Endothelial cell of umbilical vein (primary cell): Measurements from ENCODE around the gene HOXB7. TPM values are rescaled to one million over a fixed set of nuclear protein-coding genes. Genes with fewer than 3 reads are reported as not detected.

Experiments
- BruUV-seq: library from RNA; stranded (reverse); fragments of 400-500 nt; replicated peaks from 2 replicates; lab custom pipeline; 2021; lab: Mats Ljungman, UMichigan
- CTCF ChIA-PET: fragments of 300-600, 350-600 bp; sonication (Branson Sonifier 250); formaldehyde crosslinking; loops from one replicate; lab custom pipeline; 2021; ENCODE audit warnings: antibody characterized with exemption, inconsistent platforms; lab: Charles Lee
- POLR2A ChIA-PET: fragments of 300-600, 350-600 bp; sonication (Branson Sonifier 250); formaldehyde crosslinking; loops from one replicate; lab custom pipeline; 2021; ENCODE audit warnings: antibody characterized with exemption, inconsistent platforms; lab: Charles Lee
- DNase-seq: peaks from one replicate; pipeline ENCODE4 v3.0.0-alpha.2; 2011; ENCODE audit warnings: low read depth, low spot score
- FAIRE-seq: peaks from 2 replicates; lab custom pipeline; 2011; peaks lifted over from hg19 to GRCh38; lab: Jason Lieb, UNC
- H2AFZ ChIP-seq: 2 replicates; pipeline ENCODE4 v1.6.0; 2012; ENCODE audit warnings: low read depth, low read length, control low read depth, inconsistent platforms
- H3K27ac ChIP-seq: 2 replicates; pipeline ENCODE4 v1.5.1; 2011; ENCODE audit warnings: low read depth, mild to moderate bottlenecking, control low read depth, low read length, moderate library complexity; ENCODE audit not compliant: insufficient read depth
- H3K27me3 ChIP-seq, 2 experiments: 2 replicates each; pipeline versions ENCODE4 v1.6.0 to v1.6.1; 2011; ENCODE audit warnings: low read length in 2 of 2, mixed read lengths in 1 of 2; ENCODE audit not compliant: control insufficient read depth in 2 of 2, insufficient read depth in 2 of 2
- H3K36me3 ChIP-seq, 2 experiments: 2 replicates in 1 of 2; 3 replicates in 1 of 2; pipeline ENCODE4 v1.5.1; 2011; ENCODE audit warnings: low read length in 2 of 2, mild to moderate bottlenecking in 1 of 2, moderate library complexity in 1 of 2; ENCODE audit not compliant: control insufficient read depth in 2 of 2, insufficient read depth in 2 of 2; ENCODE audit errors: extremely low read depth in 1 of 2
- H3K4me1 ChIP-seq: 3 replicates; pipeline ENCODE4 v1.5.1; 2011; ENCODE audit warnings: mild to moderate bottlenecking, low read length; ENCODE audit not compliant: control insufficient read depth, insufficient read depth; ENCODE audit errors: extremely low read depth
- H3K4me2 ChIP-seq: 2 replicates; pipeline ENCODE4 v1.6.1; 2011; ENCODE audit warnings: low read length, control low read depth, mixed read lengths; ENCODE audit not compliant: insufficient read depth
- H3K4me3 ChIP-seq, 3 experiments: fragments of 200-600 bp in 1 of 3; sonication (generic), shearing (Covaris generic) in 1 of 3; replicated peaks in 1 of 3; 2 replicates each; pipeline ENCODE4 v1.5.1; 2011 to 2016; ENCODE audit warnings: control low read depth in 3 of 3, low read length in 3 of 3, mild to moderate bottlenecking in 2 of 3, inconsistent platforms in 1 of 3, low read depth in 1 of 3, moderate library complexity in 1 of 3; ENCODE audit not compliant: insufficient read depth in 1 of 3
- H3K79me2 ChIP-seq: 2 replicates; pipeline ENCODE4 v1.6.0; 2012; ENCODE audit warnings: low read length, inconsistent platforms; ENCODE audit not compliant: control insufficient read depth, insufficient read depth
- H3K9ac ChIP-seq: replicated peaks from 2 replicates; pipeline ENCODE3; 2011; ENCODE audit warnings: low read length, control low read depth; ENCODE audit not compliant: insufficient read depth; ENCODE audit errors: extremely low read depth
- H3K9me1 ChIP-seq: replicated peaks from 3 replicates; pipeline ENCODE4 v1.6.0; 2011; ENCODE audit warnings: mild to moderate bottlenecking, low read length; ENCODE audit not compliant: control insufficient read depth, insufficient read depth; ENCODE audit errors: extremely low read depth
- H3K9me3 ChIP-seq: replicated peaks from 2 replicates; pipeline ENCODE4 v1.5.1; 2012; ENCODE audit warnings: low read length, inconsistent platforms; ENCODE audit not compliant: control insufficient read depth, insufficient read depth
- H4K20me1 ChIP-seq: replicated peaks from 2 replicates; pipeline ENCODE3; 2011; ENCODE audit warnings: mild to moderate bottlenecking, low read length; ENCODE audit not compliant: control insufficient read depth, insufficient read depth; ENCODE audit errors: extremely low read depth
- EZH2 ChIP-seq: IDR thresholded peaks from 2 replicates; pipeline ENCODE4 v1.6.1; 2012; ENCODE audit warnings: borderline replicate concordance, low read depth, mild to moderate bottlenecking, moderate library complexity, low read length, inconsistent platforms; ENCODE audit not compliant: severe bottlenecking
- GATA2 ChIP-seq: IDR thresholded peaks from 2 replicates; pipeline ENCODE4 v1.7.0; 2011; ENCODE audit warnings: low read depth, mild to moderate bottlenecking, moderate library complexity, mixed read lengths, low read length; ENCODE audit not compliant: insufficient read length, insufficient read depth
- JUN ChIP-seq: IDR thresholded peaks from 2 replicates; pipeline ENCODE4 v1.6.1; 2011; ENCODE audit warnings: borderline replicate concordance, low read depth; ENCODE audit not compliant: insufficient read length, insufficient read depth
- MYC ChIP-seq: IDR thresholded peaks from one replicate; pipeline ENCODE4 v1.6.1; 2011; ENCODE audit warnings: mild to moderate bottlenecking, low read depth, low read length
- POLR2AphosphoS5 ChIP-seq: IDR thresholded peaks from 2 replicates; pipeline ENCODE4 v1.6.1; 2012; ENCODE audit warnings: low read depth, mild to moderate bottlenecking, control low read depth, low read length, moderate library complexity; ENCODE audit not compliant: insufficient read depth
- dilution Hi-C: fragments of 300-500 bp; cut with MboI; formaldehyde crosslinking; loops from one replicate; pipeline ENCODE4 v1.15.0; 2019; ENCODE audit warnings: low sequenced_read_pairs; ENCODE audit not compliant: extremely low pct_ligation_motif_present
- intact Hi-C: fragments of 100-400 bp; cut with micrococcal nuclease; formaldehyde crosslinking; loops from one replicate; pipeline ENCODE4 v1.10.0; 2022
- polyA plus RNA-seq, 4 experiments: library from polyadenylated mRNA; depleted of rRNA in 3 of 4; stranded (reverse) in 3 of 4; unstranded in 1 of 4; fragments of >200 nt; gene quantifications; 2 replicates each; pipeline versions ENCODE4 v1.2.1 to v1.2.3, GENCODE V29; 2011 to 2012; ENCODE audit warnings: missing spikeins in 1 of 4
- total RNA-seq: library from RNA; stranded (reverse); gene quantifications from 2 replicates; pipeline ENCODE4 v1.2.3, GENCODE V29; 2021
- TF ChIP-seq, protein P1 (sequence below), 2 donors: IDR thresholded peaks; 1 replicate in 1 of 2; 2 replicates in 1 of 2; pipeline ENCODE4 v1.5.1; 2011; ENCODE audit warnings: low read length in 2 of 2, mild to moderate bottlenecking in 2 of 2, moderate library complexity in 2 of 2, control low read depth in 1 of 2, inconsistent platforms in 1 of 2, low read depth in 1 of 2; ENCODE audit not compliant: insufficient read depth in 1 of 2; ENCODE audit errors: extremely low read depth in 1 of 2
- TF ChIP-seq, protein P2 (sequence below): IDR thresholded peaks from 2 replicates; pipeline ENCODE4 v1.6.1; 2011; ENCODE audit not compliant: insufficient read depth, insufficient read length

HOXB7 gene
- total and polyA plus RNA-seq, 2 donors (not counting 3 experiments of a cell fraction or from before 2014, with no cell fraction given): 23.5 to 24.5 TPM

DNA sequence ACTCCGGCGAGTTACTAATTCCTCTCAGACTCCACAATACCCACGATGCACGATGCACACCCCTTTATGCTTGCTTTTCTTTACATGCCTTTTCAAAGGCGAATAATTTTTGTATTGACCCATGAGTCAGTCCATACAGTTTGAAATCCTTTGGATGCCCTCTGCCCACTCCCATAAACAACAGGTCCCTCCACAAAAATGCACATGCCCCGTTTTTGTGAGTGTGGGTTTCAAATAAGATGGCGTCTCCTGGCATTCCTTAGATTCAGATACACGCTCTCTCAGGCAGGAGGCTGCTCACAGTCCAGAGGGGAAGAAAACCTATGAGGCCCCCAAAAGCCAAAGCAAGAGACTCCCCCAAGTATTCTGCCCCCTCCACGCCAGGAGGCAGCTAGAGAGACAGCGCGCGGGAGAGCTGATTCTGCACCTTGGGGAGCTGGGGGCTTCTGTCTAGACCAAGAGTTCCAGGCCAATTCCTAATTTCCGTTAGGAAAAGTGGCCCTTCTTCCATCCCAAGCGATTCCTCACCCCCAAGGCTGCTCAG is 34.9 kb upstream of the HOXB7 start:
- Histone ChIP-seq H2AFZ (no peak overlapping the region), H3K9me1 (no peaks in the 10 kb centered on the region), H3K36me3 (no peaks in the 10 kb centered on the region), H3K4me1 (no peaks in the 10 kb centered on the region), H3K4me2 (no peak overlapping the region), H4K20me1 (no peaks in the 10 kb centered on the region), H3K4me3 (no peak overlapping the region), H3K9me3 (no peaks in the 10 kb centered on the region), H3K79me2 (no peaks in the 10 kb centered on the region), H3K9ac (no peak overlapping the region), H3K27ac (no peak overlapping the region), H3K27me3 (peaks cover 68 to 77% of the 10 kb centered on the region in 2 experiments)
- FAIRE-seq (no peak), DNase-seq (no peak)
- POLR2A ChIA-PET: no interaction called here
- BruUV-seq: no TSS peak
- intact Hi-C loops (no loop called here), dilution Hi-C loops (no loop called here)
- CTCF ChIA-PET: interaction anchor here (4.5 kb wide), 1 partner anchor 9 kb away, joined by 23 read pairs; no protein-coding TSS in a partner anchor
- TF ChIP-seq GATA2: no peak
- TF ChIP-seq EZH2: no peak
- no peak for TF ChIP-seq POLR2AphosphoS5
- TF ChIP-seq, protein P1, sequence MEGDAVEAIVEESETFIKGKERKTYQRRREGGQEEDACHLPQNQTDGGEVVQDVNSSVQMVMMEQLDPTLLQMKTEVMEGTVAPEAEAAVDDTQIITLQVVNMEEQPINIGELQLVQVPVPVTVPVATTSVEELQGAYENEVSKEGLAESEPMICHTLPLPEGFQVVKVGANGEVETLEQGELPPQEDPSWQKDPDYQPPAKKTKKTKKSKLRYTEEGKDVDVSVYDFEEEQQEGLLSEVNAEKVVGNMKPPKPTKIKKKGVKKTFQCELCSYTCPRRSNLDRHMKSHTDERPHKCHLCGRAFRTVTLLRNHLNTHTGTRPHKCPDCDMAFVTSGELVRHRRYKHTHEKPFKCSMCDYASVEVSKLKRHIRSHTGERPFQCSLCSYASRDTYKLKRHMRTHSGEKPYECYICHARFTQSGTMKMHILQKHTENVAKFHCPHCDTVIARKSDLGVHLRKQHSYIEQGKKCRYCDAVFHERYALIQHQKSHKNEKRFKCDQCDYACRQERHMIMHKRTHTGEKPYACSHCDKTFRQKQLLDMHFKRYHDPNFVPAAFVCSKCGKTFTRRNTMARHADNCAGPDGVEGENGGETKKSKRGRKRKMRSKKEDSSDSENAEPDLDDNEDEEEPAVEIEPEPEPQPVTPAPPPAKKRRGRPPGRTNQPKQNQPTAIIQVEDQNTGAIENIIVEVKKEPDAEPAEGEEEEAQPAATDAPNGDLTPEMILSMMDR (IDR thresholded peaks at IDR 0.05; ENCODE audit: extremely low read depth in 1 of 2, insufficient read depth in 1 of 2, low read depth in 1 of 2, low read length in 2 of 2): no peak
- no peak for TF ChIP-seq MYC
- TF ChIP-seq, protein P2, sequence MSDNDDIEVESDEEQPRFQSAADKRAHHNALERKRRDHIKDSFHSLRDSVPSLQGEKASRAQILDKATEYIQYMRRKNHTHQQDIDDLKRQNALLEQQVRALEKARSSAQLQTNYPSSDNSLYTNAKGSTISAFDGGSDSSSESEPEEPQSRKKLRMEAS: no peak
- no peak for TF ChIP-seq JUN
